ENCODE results near the gene HAPSTR1.

Gene HAPSTR1

DNA sequence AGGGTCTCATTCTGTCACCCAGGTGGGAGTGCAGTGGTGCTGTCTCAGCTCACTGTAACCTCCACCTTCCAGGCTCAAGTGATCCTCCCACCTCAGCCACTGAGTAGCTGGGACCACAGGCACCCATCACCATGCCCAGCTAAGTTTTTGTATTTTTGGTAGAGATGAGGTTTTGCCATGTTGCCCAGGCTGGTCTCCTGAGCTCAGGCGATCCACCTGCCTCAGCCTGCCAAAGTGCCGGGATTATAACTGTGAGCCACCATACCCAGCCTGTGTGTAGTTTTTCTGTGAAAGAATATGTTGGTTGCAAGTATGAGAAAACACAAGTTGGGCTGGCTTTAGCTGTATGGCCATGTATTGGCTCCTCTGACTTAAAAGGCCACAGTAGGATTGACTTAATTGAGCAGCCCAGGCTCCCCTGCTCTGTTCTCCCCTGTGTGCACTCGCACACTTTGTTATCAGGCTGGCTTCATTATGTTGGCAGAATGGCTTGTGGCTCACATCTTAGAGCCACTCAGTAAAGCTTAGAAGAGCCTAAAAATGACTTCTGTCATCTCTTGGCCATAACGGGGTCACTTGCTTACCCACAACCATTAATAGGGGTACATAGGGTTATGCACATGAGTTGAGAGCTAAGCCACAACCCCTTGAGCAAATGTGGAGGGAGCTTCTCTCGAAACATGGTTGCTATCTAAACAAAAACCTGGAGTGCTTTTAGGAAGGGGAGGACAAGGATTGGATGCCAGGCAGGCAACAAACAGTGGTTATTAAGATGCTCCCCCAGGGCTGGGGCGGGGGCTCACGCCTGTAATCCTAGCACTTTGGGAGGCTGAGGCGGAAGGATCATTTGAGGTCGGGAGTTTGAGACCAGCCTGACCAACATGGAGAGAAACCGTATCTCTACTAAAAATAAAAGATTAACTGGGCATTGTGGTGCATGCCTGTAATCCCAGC is 6.1 kb downstream of the HAPSTR1 start:
- no peak for DNase-seq (ENCODE audit: low spot score)

GRCh38 chr16:9098377-9099090 is 7.1 kb downstream of the HAPSTR1 start:
- no peak for DNase-seq (ENCODE audit: low spot score)

- no peak for DNase-seq (ENCODE audit: low spot score)
Measured at GRCh38 chr16:9099131-9099625, 7.7 kb downstream of the HAPSTR1 start.

DNA sequence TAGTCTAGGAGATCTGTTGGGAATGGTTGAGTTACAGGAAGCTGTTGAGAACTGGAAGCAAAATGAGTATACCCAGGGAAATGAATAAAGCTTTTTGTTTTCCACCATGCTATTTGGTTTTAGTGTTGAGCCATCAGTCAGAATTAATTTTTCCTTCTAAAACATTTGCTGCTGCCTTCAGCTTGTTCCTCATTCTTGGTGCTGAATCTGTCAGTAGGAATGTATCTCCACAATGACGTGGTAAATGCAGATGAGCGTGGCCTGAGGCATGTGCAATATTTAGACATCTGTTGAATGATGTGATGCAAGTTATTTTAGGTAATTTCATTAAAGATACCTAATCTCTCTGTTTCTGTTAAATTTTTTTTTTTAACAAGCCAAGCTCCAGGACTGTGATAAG is 10.9 kb downstream of the HAPSTR1 start:
- no peak for DNase-seq (ENCODE audit: low spot score)

- no peak for DNase-seq (ENCODE audit: low spot score)
Measured at GRCh38 chr16:9102943-9103342, 11.5 kb downstream of the HAPSTR1 start.

DNA sequence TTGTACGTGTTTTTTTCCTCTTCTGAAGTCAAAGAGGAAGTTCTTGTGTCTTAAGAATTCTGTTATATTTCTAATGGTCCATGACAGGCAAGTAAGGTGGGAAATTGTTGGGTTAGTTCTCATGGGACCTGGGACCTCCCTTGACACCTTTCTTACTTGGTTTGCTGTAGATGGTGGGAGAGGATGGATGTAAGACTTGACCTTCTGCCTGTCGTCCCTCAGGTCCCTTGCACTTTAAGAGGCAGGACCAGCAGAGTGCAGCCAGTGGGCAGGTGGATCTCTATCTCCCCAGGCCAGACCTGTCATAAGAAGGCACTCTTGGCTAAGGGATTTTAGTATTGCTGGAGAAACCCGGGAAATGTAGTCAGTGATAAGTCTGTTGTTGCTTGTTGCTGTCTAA is 12.1 kb downstream of the HAPSTR1 start:
- DNase-seq (ENCODE audit: low spot score), result no peak

- DNase-seq (ENCODE audit: low spot score), result no peak
Measured at GRCh38 chr16:9105189-9105588, 13.7 kb downstream of the HAPSTR1 start.

DNA sequence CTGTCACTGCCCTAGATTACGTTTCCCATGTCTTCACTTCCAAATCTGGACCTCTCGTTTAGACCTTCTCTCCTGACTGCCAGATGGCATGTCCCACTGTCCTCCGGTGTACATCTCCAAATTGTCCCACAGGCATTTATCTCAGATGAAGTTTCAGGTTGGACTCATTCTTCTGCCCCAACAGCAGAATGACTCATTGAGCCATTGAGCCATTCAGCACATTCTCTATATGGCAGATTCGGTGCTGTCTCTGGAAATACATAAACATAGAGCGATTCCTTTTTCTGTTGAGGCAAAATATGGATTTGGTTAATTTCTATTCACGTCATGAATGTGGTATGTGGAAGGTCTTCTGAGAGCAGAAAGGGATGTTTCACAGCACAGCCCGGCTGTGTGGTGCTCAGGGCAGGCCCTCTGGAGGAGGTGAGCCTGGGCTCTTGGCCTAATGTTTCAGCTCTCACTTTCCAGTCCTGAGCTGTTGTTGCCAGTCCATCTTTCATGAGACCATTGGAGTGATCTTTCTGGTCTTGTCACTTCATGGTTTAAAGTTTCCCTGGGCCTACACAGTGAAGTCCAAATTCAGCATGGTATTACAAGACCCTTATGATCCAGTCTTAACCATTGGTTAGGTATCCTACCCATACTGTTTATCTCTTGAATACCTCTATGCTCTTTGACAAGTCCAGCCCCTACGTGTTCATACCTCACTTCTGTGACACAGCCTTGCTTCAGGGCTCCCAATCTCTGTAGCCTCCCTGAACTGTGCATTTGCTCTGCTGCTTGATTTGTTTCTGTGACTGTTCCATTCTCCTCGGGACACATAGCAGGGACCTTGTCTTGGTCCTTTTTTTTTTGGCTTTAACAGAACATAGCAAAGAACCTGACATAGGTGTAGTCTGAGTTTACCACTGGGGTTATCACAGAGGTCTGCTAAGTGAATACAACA is 15.9 kb downstream of the HAPSTR1 start:
- DNase-seq (ENCODE audit: low spot score), result no peak

GRCh38 chr16:9109255-9109654 is 17.8 kb downstream of the HAPSTR1 start:
- DNase-seq (ENCODE audit: low spot score), result no peak

GRCh38 chr16:9112166-9112843 is 20.9 kb downstream of the HAPSTR1 start:
- no peak for DNase-seq (ENCODE audit: low spot score)

GRCh38 chr16:9112844-9113186 is 21.4 kb downstream of the HAPSTR1 start:
- DNase-seq (ENCODE audit: low spot score), result no peak

GRCh38 chr16:9113707-9114106 is 22.3 kb downstream of the HAPSTR1 start:
- no peak for DNase-seq (ENCODE audit: low spot score)

GRCh38 chr16:9114112-9114511 is 22.7 kb downstream of the HAPSTR1 start:
- no peak for DNase-seq (ENCODE audit: low spot score)

GRCh38 chr16:9114842-9115241 is 23.4 kb downstream of the HAPSTR1 start:
- no peak for DNase-seq (ENCODE audit: low spot score)

GRCh38 chr16:9115277-9115676 is 23.8 kb downstream of the HAPSTR1 start:
- no peak for DNase-seq (ENCODE audit: low spot score)

- no peak for DNase-seq (ENCODE audit: low spot score)
Measured at GRCh38 chr16:9116141-9116540, 24.7 kb downstream of the HAPSTR1 start.

DNA sequence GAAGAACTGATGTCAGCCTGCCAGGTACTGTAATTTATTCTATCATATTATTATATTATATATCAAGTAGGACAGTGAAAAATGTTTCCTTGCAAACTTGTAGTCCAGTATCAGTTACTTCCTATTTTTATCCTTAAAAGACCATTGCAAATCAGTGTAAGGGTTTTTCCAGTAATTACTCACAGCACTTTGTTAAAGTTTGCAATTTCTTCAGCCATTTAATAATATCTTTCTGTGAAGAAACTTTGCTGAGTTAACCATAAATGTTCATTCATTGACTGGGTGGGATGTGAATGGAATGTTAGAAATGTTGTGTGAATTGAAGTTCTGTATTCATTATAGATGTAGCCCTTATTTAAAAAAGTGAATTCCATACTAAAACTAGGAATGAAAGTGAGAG is 26.7 kb downstream of the HAPSTR1 start:
- no peak for DNase-seq (ENCODE audit: low spot score)

GRCh38 chr16:9119795-9120194 is 28.4 kb downstream of the HAPSTR1 start:
- no peak for DNase-seq (ENCODE audit: low spot score)

GRCh38 chr16:9122342-9122741 is 30.9 kb downstream of the HAPSTR1 start:
- DNase-seq (ENCODE audit: low spot score), result no peak

DNA sequence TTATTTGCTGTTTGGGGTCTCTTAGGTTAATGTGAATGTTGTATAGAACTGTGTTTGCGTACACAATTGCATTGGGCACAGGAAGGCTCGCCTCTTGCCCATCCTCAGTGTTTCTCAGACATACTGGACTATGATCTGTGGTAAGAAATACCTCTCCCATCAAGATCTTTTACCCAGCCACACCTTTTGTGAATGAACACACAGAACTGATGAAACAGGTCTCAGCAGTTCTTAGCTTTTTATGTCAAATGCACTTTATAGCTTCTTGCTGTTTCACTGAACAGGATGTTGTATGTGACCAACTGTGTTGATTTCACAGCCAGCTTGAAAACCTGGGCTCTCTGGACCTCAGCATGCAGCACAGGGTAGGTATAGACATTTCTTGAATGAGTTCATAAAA is 31.5 kb downstream of the HAPSTR1 start:
- DNase-seq (ENCODE audit: low spot score), result no peak

DNA sequence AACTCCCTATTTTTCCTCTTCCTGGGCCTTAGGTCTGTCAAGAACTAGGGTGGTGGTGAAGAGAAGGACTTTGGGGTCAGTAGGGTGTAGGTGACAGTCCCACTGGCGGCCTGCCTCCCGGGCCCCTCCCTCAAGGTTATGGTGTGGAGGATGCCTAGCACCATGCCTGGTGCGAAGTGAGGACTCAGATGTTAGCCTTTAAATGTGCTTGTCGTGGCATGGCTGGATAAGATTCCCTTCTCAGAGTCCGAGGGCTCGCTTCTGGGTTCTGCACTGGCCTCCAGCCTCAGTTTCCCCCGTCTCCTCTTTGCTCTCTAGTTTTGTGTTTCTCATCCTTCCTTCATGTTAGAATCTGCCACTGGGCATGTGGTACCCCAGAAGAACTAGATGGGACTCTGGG is 32.0 kb downstream of the HAPSTR1 start:
- no peak for DNase-seq (ENCODE audit: low spot score)

GRCh38 chr16:9123871-9124270 is 32.4 kb downstream of the HAPSTR1 start:
- DNase-seq (ENCODE audit: low spot score), result peak; percentile 38

All from SW480 (cell line).